SK-N-SH treated with all-trans-retinoic acid at 6 μM for 48 hours (cell line): ENCODE measurements around the gene LAMA2.

Source experiments
- ATAC-seq: fragments of 200-7000 bp; cut with Tn5 transposase; 3 replicates; pipeline ENCODE4 v1.9.1; 2020; ENCODE audit warnings: mild to moderate bottlenecking, moderate library complexity
- BACH2 ChIP-seq: fragments of 250-450 bp; sonication (Bioruptor Pico); IDR thresholded peaks from 2 replicates; pipeline ENCODE4 v1.9.0; 2021; ENCODE audit warnings: mild to moderate bottlenecking, borderline replicate concordance
- CREB5 ChIP-seq: fragments of 250-450 bp; sonication (Bioruptor Pico); IDR thresholded peaks from 2 replicates; pipeline ENCODE4 v1.5.1; 2020; ENCODE audit warnings: low read depth, mild to moderate bottlenecking, moderate library complexity
- CSDC2 ChIP-seq: fragments of 250-450 bp; sonication (Bioruptor Pico); IDR thresholded peaks from 2 replicates; pipeline ENCODE4 v1.5.0; 2020; ENCODE audit warnings: mild to moderate bottlenecking, moderate library complexity
- CSRNP3 ChIP-seq: fragments of 250-450 bp; sonication (Bioruptor Pico); IDR thresholded peaks from 2 replicates; pipeline ENCODE4 v1.5.1; 2021; ENCODE audit warnings: mild to moderate bottlenecking, moderate library complexity
- ESRRG ChIP-seq: fragments of 250-450 bp; sonication (Bioruptor Pico); IDR thresholded peaks from 2 replicates; pipeline ENCODE4 v1.6.1; 2021; ENCODE audit warnings: mild to moderate bottlenecking
- GLIS3 ChIP-seq: fragments of 250-450 bp; sonication (Bioruptor Pico); IDR thresholded peaks from 2 replicates; pipeline ENCODE4 v1.5.0; 2020; ENCODE audit warnings: mild to moderate bottlenecking, moderate library complexity
- ISL1 ChIP-seq: fragments of 250-450 bp; sonication (Bioruptor Pico); IDR thresholded peaks from 2 replicates; pipeline ENCODE4 v2.1.2; 2022; ENCODE audit warnings: mild to moderate bottlenecking, moderate library complexity
- OSR1 ChIP-seq: fragments of 250-450 bp; sonication (Bioruptor Pico); IDR thresholded peaks from 2 replicates; pipeline ENCODE4 v1.8.0; 2022; ENCODE audit warnings: moderate library complexity, mild to moderate bottlenecking, inconsistent platforms
- PATZ1 ChIP-seq: fragments of 250-450 bp; sonication (Bioruptor Pico); IDR thresholded peaks from 2 replicates; pipeline ENCODE4 v1.8.0; 2020; ENCODE audit warnings: mild to moderate bottlenecking, moderate library complexity, borderline replicate concordance
- POU6F1 ChIP-seq: fragments of 250-450 bp; sonication (Bioruptor Pico); IDR thresholded peaks from 2 replicates; pipeline ENCODE4 v1.8.0; 2021; ENCODE audit warnings: low read depth, mild to moderate bottlenecking, moderate library complexity, borderline replicate concordance
- PPARA ChIP-seq: fragments of 250-450 bp; sonication (Bioruptor Pico); IDR thresholded peaks from 2 replicates; pipeline ENCODE4 v1.5.0; 2020; ENCODE audit warnings: mild to moderate bottlenecking, borderline replicate concordance
- RARB ChIP-seq: fragments of 250-450 bp; sonication (Bioruptor Pico); IDR thresholded peaks from 2 replicates; pipeline ENCODE4 v1.8.0; 2021; ENCODE audit warnings: mild to moderate bottlenecking, moderate library complexity
- SNAI2 ChIP-seq: fragments of 250-450 bp; sonication (Bioruptor Pico); IDR thresholded peaks from 2 replicates; pipeline ENCODE4 v1.5.0; 2020; ENCODE audit warnings: mild to moderate bottlenecking, moderate library complexity
- TCF4 ChIP-seq: fragments of 250-450 bp; sonication (Bioruptor Pico); IDR thresholded peaks from 2 replicates; pipeline ENCODE4 v1.8.0; 2021; ENCODE audit warnings: mild to moderate bottlenecking, moderate library complexity, borderline replicate concordance
- TOX ChIP-seq: fragments of 250-450 bp; sonication (Bioruptor Pico); IDR thresholded peaks from 2 replicates; pipeline ENCODE4 v1.8.0; 2021; ENCODE audit warnings: mild to moderate bottlenecking, moderate library complexity, borderline replicate concordance
- ZC3H10 ChIP-seq: fragments of 250-450 bp; sonication (Bioruptor Pico); IDR thresholded peaks from 2 replicates; pipeline ENCODE4 v1.5.1; 2021; ENCODE audit warnings: mild to moderate bottlenecking, moderate library complexity
- ZFP3 ChIP-seq: fragments of 250-450 bp; sonication (Bioruptor Pico); IDR thresholded peaks from 2 replicates; pipeline ENCODE4 v1.5.0; 2020; ENCODE audit warnings: mild to moderate bottlenecking, moderate library complexity
- ZFP30 ChIP-seq: fragments of 450-650 bp; formaldehyde crosslinking; IDR thresholded peaks from 2 replicates; pipeline ENCODE4 v1.5.0; 2022; ENCODE audit warnings: mild to moderate bottlenecking, moderate library complexity
- ZNF565 ChIP-seq: fragments of 450-650 bp; formaldehyde crosslinking; conservative IDR thresholded peaks from 2 replicates; pipeline ENCODE4 v1.5.0; 2020; ENCODE audit warnings: low read depth, mild to moderate bottlenecking, moderate library complexity
- ZNF70 ChIP-seq: fragments of 450-650 bp; formaldehyde crosslinking; IDR thresholded peaks from 2 replicates; pipeline ENCODE4 v1.5.0; 2020; ENCODE audit warnings: mild to moderate bottlenecking, moderate library complexity
- ZNF8 ChIP-seq: fragments of 450-650 bp; formaldehyde crosslinking; IDR thresholded peaks from 2 replicates; pipeline ENCODE4 v1.5.0; 2020; ENCODE audit warnings: mild to moderate bottlenecking, moderate library complexity

The LAMA2 gene

GRCh38 chr6:129485746-129486145, 602.8 kb downstream of the LAMA2 start:
- no peak for ATAC-seq
- TF ChIP-seq POU6F1: no peak
- TF ChIP-seq ESRRG (CRISPR knock-in tag): no peak
- TF ChIP-seq ZNF565 (CRISPR knock-in tag): no peak
- TF ChIP-seq ZNF70 (CRISPR knock-in tag): no peak
- no peak for TF ChIP-seq SNAI2 (CRISPR knock-in tag)
- no peak for TF ChIP-seq CREB5
- TF ChIP-seq ZFP3 (CRISPR knock-in tag): no peak
- no peak for TF ChIP-seq PPARA (CRISPR knock-in tag)
- no peak for TF ChIP-seq ISL1
- TF ChIP-seq ZC3H10 (CRISPR knock-in tag): no peak

- no peak for ATAC-seq
- TF ChIP-seq CSRNP3 (CRISPR knock-in tag): no peak
- no peak for TF ChIP-seq CSDC2 (CRISPR knock-in tag)
- TF ChIP-seq PPARA (CRISPR knock-in tag): no peak
- TF ChIP-seq RARB (CRISPR knock-in tag): no peak
- no peak for TF ChIP-seq OSR1 (CRISPR knock-in tag)
- TF ChIP-seq PATZ1 (CRISPR knock-in tag): no peak
- no peak for TF ChIP-seq BACH2 (CRISPR knock-in tag)
- TF ChIP-seq TOX (CRISPR knock-in tag): no peak
- no peak for TF ChIP-seq ZNF70 (CRISPR knock-in tag)
- TF ChIP-seq ZNF565 (CRISPR knock-in tag): no peak
- TF ChIP-seq ISL1: no peak
- TF ChIP-seq ZFP3 (CRISPR knock-in tag): no peak
- TF ChIP-seq TCF4 (CRISPR knock-in tag): no peak
- TF ChIP-seq POU6F1: no peak
- no peak for TF ChIP-seq ZFP30
- no peak for TF ChIP-seq ZNF8
- TF ChIP-seq CREB5: no peak
- TF ChIP-seq ESRRG (CRISPR knock-in tag): no peak
- no peak for TF ChIP-seq GLIS3
- no peak for TF ChIP-seq ZC3H10 (CRISPR knock-in tag)
These were observed 603.4 kb downstream of the LAMA2 start for GRCh38 chr6:129486327-129486726.

GRCh38 chr6:129488313-129488712, 605.4 kb downstream of the LAMA2 start:
- no peak for TF ChIP-seq PATZ1 (CRISPR knock-in tag)

More at GRCh38 chr6:129488313-129488712, 605.4 kb downstream of the LAMA2 start:
- no peak for ATAC-seq
